MCF 10A (cell line): ENCODE results near the gene ACTL7A. TPM values are rescaled to one million over a fixed set of nuclear protein-coding genes. Genes with fewer than 3 reads are reported as not detected.
"Not testable (repeated sequence)": the region's sequence is repeated elsewhere in the genome, so short reads cannot be mapped to it uniquely, and the experiment has no call there.

Experiments used
- BruUV-seq: library from RNA; stranded (reverse); fragments of 400-500 nt; replicated peaks from 2 replicates; lab custom pipeline; 2021; lab: Mats Ljungman, UMichigan
- CTCF ChIA-PET: fragments of 300-600 bp; sonication (Branson Sonifier 250); formaldehyde crosslinking; extraction: SDS; loops from one replicate; lab custom pipeline; 2021; ENCODE audit warnings: antibody characterized with exemption, inconsistent platforms; lab: Yijun Ruan, JAX
- POLR2A ChIA-PET: fragments of 300-600, 350-650 bp; sonication (Branson Sonifier 250); formaldehyde crosslinking; extraction: SDS; loops from one replicate; lab custom pipeline; 2020; ENCODE audit warnings: antibody characterized with exemption, inconsistent platforms; lab: Yijun Ruan, JAX
- DNase-seq: peaks from one replicate; pipeline ENCODE4 v3.0.0-alpha.2; 2018; ENCODE audit not compliant: unreplicated experiment
- H3K27ac Mint-ChIP-seq: one replicate; pipeline ENCODE4 v1.8.0; 2022; ENCODE audit warnings: mild to moderate bottlenecking, low read depth, mixed read lengths; ENCODE audit not compliant: unreplicated experiment
- H3K27me3 Mint-ChIP-seq: one replicate; pipeline ENCODE4 v1.8.0; 2022; ENCODE audit warnings: mixed read lengths; ENCODE audit not compliant: insufficient read depth, unreplicated experiment
- H3K36me3 Mint-ChIP-seq: one replicate; pipeline ENCODE4 v1.8.0; 2022; ENCODE audit warnings: mild to moderate bottlenecking, moderate library complexity, mixed read lengths; ENCODE audit not compliant: insufficient read depth, unreplicated experiment
- H3K4me1 Mint-ChIP-seq: one replicate; pipeline ENCODE4 v1.8.0; 2022; ENCODE audit warnings: mixed read lengths; ENCODE audit not compliant: insufficient read depth, unreplicated experiment
- H3K4me3 Mint-ChIP-seq: one replicate; pipeline ENCODE4 v1.8.0; 2022; ENCODE audit warnings: mild to moderate bottlenecking, moderate library complexity, mixed read lengths; ENCODE audit not compliant: unreplicated experiment
- H3K9me3 Mint-ChIP-seq: one replicate; pipeline ENCODE4 v1.8.0; 2022; ENCODE audit warnings: mixed read lengths; ENCODE audit not compliant: unreplicated experiment
- intact Hi-C: fragments of 100-400 bp; cut with micrococcal nuclease; formaldehyde crosslinking; loops from 2 replicates; pipeline ENCODE4 v1.14.1; 2022
- total RNA-seq: library from RNA; stranded (reverse); gene quantifications from 2 replicates; pipeline ENCODE4 v1.2.3, GENCODE V29; 2022
- TF ChIP-seq, protein P1 (sequence below): fragments of 200-600 bp; IDR thresholded peaks from one replicate; pipeline ENCODE4 v1.8.0; 2022; ENCODE audit warnings: antibody characterized with exemption, mild to moderate bottlenecking; ENCODE audit not compliant: unreplicated experiment

The ACTL7A gene
- total RNA-seq, 1 experiment from 2014 or later: not detected

- TF ChIP-seq, protein P1, sequence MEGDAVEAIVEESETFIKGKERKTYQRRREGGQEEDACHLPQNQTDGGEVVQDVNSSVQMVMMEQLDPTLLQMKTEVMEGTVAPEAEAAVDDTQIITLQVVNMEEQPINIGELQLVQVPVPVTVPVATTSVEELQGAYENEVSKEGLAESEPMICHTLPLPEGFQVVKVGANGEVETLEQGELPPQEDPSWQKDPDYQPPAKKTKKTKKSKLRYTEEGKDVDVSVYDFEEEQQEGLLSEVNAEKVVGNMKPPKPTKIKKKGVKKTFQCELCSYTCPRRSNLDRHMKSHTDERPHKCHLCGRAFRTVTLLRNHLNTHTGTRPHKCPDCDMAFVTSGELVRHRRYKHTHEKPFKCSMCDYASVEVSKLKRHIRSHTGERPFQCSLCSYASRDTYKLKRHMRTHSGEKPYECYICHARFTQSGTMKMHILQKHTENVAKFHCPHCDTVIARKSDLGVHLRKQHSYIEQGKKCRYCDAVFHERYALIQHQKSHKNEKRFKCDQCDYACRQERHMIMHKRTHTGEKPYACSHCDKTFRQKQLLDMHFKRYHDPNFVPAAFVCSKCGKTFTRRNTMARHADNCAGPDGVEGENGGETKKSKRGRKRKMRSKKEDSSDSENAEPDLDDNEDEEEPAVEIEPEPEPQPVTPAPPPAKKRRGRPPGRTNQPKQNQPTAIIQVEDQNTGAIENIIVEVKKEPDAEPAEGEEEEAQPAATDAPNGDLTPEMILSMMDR: no peak
- BruUV-seq: no TSS peak
- intact Hi-C loops: no loop called here
- no peak overlapping the region for H3K27ac Mint-ChIP-seq
- DNase-seq: no peak
- H3K4me3 Mint-ChIP-seq: no peak overlapping the region
- H3K36me3 Mint-ChIP-seq: no peaks in the 10 kb centered on the region
- ChIA-PET POLR2A (interaction anchor here (1.1 to 3.0 kb wide), 6 partner anchors 9 to 267 kb away, joined by 3 to 15 read pairs (median 5); partner anchors contain the start of genes ABITRAM and ELP1), CTCF (interaction anchor here (0.5 to 2.2 kb wide), 8 partner anchors 9 to 1273 kb away, joined by 3 to 15 read pairs (median 4); no protein-coding TSS in a partner anchor)
- H3K4me1 Mint-ChIP-seq: peaks cover 29% of the 10 kb centered on the region
- no peaks in the 10 kb centered on the region for H3K27me3 Mint-ChIP-seq
- no peaks in the 10 kb centered on the region for H3K9me3 Mint-ChIP-seq
These were observed 25.7 kb upstream of the ACTL7A start for GRCh38 chr9:108836319-108836718.

GRCh38 chr9:108836781-108837180 lies 25.3 kb upstream of the ACTL7A start:
- no peak overlapping the region for H3K4me3 Mint-ChIP-seq
- BruUV-seq: no TSS peak
- TF ChIP-seq, protein P1: no peak
- POLR2A ChIA-PET: interaction anchor here (0.7 to 3.0 kb wide), 6 partner anchors 14 to 268 kb away, joined by 3 to 15 read pairs (median 4); partner anchors contain the start of genes ABITRAM and ELP1
- H3K36me3 Mint-ChIP-seq: no peaks in the 10 kb centered on the region
- intact Hi-C loops: no loop called here
- no peaks in the 10 kb centered on the region for H3K9me3 Mint-ChIP-seq
- no peak overlapping the region for H3K27ac Mint-ChIP-seq
- CTCF ChIA-PET: interaction anchor here (0.5 to 2.2 kb wide), 9 partner anchors 10 to 1273 kb away, joined by 3 to 15 read pairs (median 4); no protein-coding TSS in a partner anchor
- H3K27me3 Mint-ChIP-seq: no peaks in the 10 kb centered on the region
- H3K4me1 Mint-ChIP-seq: peaks cover 29% of the 10 kb centered on the region
- peak; percentile 75 for DNase-seq

DNA sequence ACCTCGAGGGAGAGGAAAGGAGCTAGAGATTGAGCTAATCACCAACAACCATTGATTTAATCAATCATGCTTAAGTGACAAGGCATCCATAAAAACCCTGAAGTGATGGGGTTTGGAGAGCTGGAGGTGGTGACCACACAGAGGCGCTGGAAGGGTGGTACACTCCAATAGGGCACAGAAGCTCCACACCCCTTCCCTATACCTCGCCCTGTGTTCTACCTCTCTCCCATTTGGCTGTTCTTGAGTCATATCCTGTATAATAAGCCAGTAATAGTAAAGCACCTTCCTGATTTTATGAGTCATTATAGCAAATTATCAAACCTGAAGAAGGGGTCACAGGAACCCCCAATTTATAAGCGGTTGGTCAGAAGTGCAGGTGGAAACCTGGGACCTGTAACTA lies 24.5 kb upstream of the ACTL7A start:
- ChIA-PET CTCF (interaction anchor here (0.8 to 2.2 kb wide), 3 partner anchors 13 to 76 kb away, joined by 3 to 15 read pairs (median 4); no protein-coding TSS in a partner anchor), POLR2A (interaction anchor here (0.6 to 3.0 kb wide), 7 partner anchors 13 to 1431 kb away, joined by 3 to 15 read pairs (median 4); partner anchors contain the start of genes ABITRAM and ELP1)
- DNase-seq: peak; percentile 80
- no peaks in the 10 kb centered on the region for H3K9me3 Mint-ChIP-seq
- no peaks in the 10 kb centered on the region for H3K27me3 Mint-ChIP-seq
- TF ChIP-seq, protein P1: no peak
- H3K36me3 Mint-ChIP-seq: no peaks in the 10 kb centered on the region
- H3K4me1 Mint-ChIP-seq: peaks cover 29% of the 10 kb centered on the region
- peak overlapping the region; percentile 54 for H3K27ac Mint-ChIP-seq
- intact Hi-C loops: no loop called here
- H3K4me3 Mint-ChIP-seq: no peak overlapping the region
- TSS peak; percentile 92 for BruUV-seq

DNA sequence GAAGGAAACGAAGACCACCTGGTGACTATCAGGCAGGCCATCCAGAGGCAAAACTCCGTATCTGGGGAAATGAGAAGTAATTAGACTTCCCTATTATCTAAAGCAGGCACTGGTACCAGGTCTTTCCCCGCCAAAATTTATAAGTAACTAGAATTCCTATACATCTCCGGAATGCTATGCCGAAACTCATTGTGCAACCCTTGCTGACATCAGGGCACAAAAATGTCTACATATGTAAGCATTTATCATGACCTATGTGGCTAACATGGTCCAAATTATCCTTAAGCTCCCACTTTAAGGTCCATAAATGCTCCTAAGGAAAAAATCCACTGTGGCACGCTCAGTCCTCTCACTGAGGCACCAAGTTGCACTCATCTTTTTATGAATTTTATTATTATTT lies 24.0 kb upstream of the ACTL7A start:
- intact Hi-C loops: no loop called here
- Mint-ChIP-seq H3K27me3 (no peaks in the 10 kb centered on the region), H3K27ac (peak overlapping the region; percentile 54), H3K4me3 (no peak overlapping the region), H3K9me3 (no peaks in the 10 kb centered on the region), H3K4me1 (peaks cover 29% of the 10 kb centered on the region), H3K36me3 (no peaks in the 10 kb centered on the region)
- POLR2A ChIA-PET: interaction anchor here (0.6 kb wide), 1 partner anchor 1432 kb away, joined by 3 read pairs; no protein-coding TSS in a partner anchor
- CTCF ChIA-PET: interaction anchor here (1.1 kb wide), 1 partner anchor 77 kb away, joined by 3 read pairs; no protein-coding TSS in a partner anchor
- TSS peak; percentile 67 for BruUV-seq
- peak; percentile 83 for DNase-seq
- TF ChIP-seq, protein P1: no peak

- intact Hi-C loops, BruUV-seq, H3K4me3 Mint-ChIP-seq, H3K27me3 Mint-ChIP-seq, H3K27ac Mint-ChIP-seq, H3K36me3 Mint-ChIP-seq, POLR2A ChIA-PET, DNase-seq, H3K9me3 Mint-ChIP-seq: not testable (repeated sequence)
- H3K4me1 Mint-ChIP-seq: peaks cover 29% of the 10 kb centered on the region
- CTCF ChIA-PET: interaction anchor here (0.5 to 0.6 kb wide), 2 partner anchors 389 to 939 kb away, joined by 3 to 4 read pairs; no protein-coding TSS in a partner anchor
These were observed 22.5 kb upstream of the ACTL7A start for GRCh38 chr9:108839561-108839960.
